Caco-2 (cell line): ENCODE measurements around the gene CMYA5. TPM values are rescaled to one million over a fixed set of nuclear protein-coding genes. Genes with fewer than 3 reads are reported as not detected.

Experiments
- BruUV-seq: library from RNA; stranded (reverse); fragments of 400-500 nt; replicated peaks from 2 replicates; lab custom pipeline; 2021; lab: Mats Ljungman, UMichigan
- CTCF ChIA-PET: fragments of 300-600 bp; sonication (Branson Sonifier 250); formaldehyde crosslinking; loops from one replicate; lab custom pipeline; 2022; ENCODE audit warnings: antibody characterized with exemption; lab: Charles Lee
- POLR2A ChIA-PET: fragments of 300-600 bp; sonication (Branson Sonifier 250); formaldehyde crosslinking; loops from one replicate; lab custom pipeline; 2022; ENCODE audit warnings: antibody characterized with exemption; lab: Charles Lee
- DNase-seq, 2 experiments: peaks; one replicate each; pipeline versions ENCODE4 v3.0.0 to v3.0.0-alpha.2; 2020 to 2022
- H3K27me3 ChIP-seq: replicated peaks from 2 replicates; pipeline ENCODE4 v1.6.0; 2011; ENCODE audit warnings: low read length; ENCODE audit not compliant: control insufficient read depth, insufficient read depth
- H3K36me3 ChIP-seq: 2 replicates; pipeline ENCODE4 v1.5.1; 2011; ENCODE audit warnings: low read length; ENCODE audit not compliant: control insufficient read depth, insufficient read depth
- H3K4me1 ChIP-seq: fragments of 250-450 bp; sonication (Bioruptor Pico); 2 replicates; pipeline ENCODE4 v1.5.1; 2020; ENCODE audit warnings: mild to moderate bottlenecking
- H3K4me3 ChIP-seq: 2 replicates; pipeline ENCODE4 v1.5.1; 2011; ENCODE audit warnings: low read depth, mild to moderate bottlenecking, control low read depth, low read length
- H3K9me3 ChIP-seq: fragments of 250-450 bp; sonication (Bioruptor Pico); 2 replicates; pipeline ENCODE4 v1.5.1; 2020; ENCODE audit warnings: mild to moderate bottlenecking, moderate library complexity
- H3K27ac Mint-ChIP-seq: one replicate; pipeline ENCODE4 v1.8.0; 2022; ENCODE audit warnings: mixed read lengths; ENCODE audit not compliant: unreplicated experiment
- H3K27me3 Mint-ChIP-seq: one replicate; pipeline ENCODE4 v1.8.0; 2022; ENCODE audit warnings: mixed read lengths; ENCODE audit not compliant: insufficient read depth, unreplicated experiment
- H3K36me3 Mint-ChIP-seq: one replicate; pipeline ENCODE4 v1.8.0; 2022; ENCODE audit warnings: mild to moderate bottlenecking, mixed read lengths; ENCODE audit not compliant: insufficient read depth, unreplicated experiment
- H3K4me1 Mint-ChIP-seq: one replicate; pipeline ENCODE4 v1.8.0; 2022; ENCODE audit warnings: low read depth, mixed read lengths; ENCODE audit not compliant: unreplicated experiment
- H3K4me3 Mint-ChIP-seq: one replicate; pipeline ENCODE4 v1.8.0; 2022; ENCODE audit warnings: mild to moderate bottlenecking, moderate library complexity, mixed read lengths; ENCODE audit not compliant: unreplicated experiment
- H3K9me3 Mint-ChIP-seq: one replicate; pipeline ENCODE4 v1.8.0; 2022; ENCODE audit warnings: mixed read lengths; ENCODE audit not compliant: unreplicated experiment
- CTCF ChIP-seq, 2 experiments: fragments of 200-600 bp in 1 of 2; IDR thresholded peaks; 1 replicate in 1 of 2; 2 replicates in 1 of 2; pipeline versions ENCODE4 v1.5.1 to v1.8.0; 2011 to 2022; ENCODE audit warnings: antibody characterized with exemption in 1 of 2, control low read depth in 1 of 2, inconsistent platforms in 1 of 2, low read depth in 1 of 2, low read length in 1 of 2, mild to moderate bottlenecking in 1 of 2, moderate library complexity in 1 of 2; ENCODE audit not compliant: insufficient read depth in 1 of 2, severe bottlenecking in 1 of 2, unreplicated experiment in 1 of 2
- intact Hi-C: fragments of 100-400 bp; cut with micrococcal nuclease; formaldehyde crosslinking; loops from one replicate; pipeline ENCODE4 v1.10.0; 2022; ENCODE audit not compliant: unreplicated experiment
- total RNA-seq: library from RNA; stranded (reverse); gene quantifications from 2 replicates; pipeline ENCODE4 v1.2.3, GENCODE V29; 2022

CMYA5 gene
- total RNA-seq, 1 experiment from 2014 or later, result 0.39 TPM

GRCh38 chr5:79832911-79833310, 143.3 kb downstream of the CMYA5 start:
- H3K4me3 Mint-ChIP-seq, result no peak overlapping the region
- ChIA-PET POLR2A (no interaction called here), CTCF (no interaction called here)
- Histone ChIP-seq H3K36me3 (no peaks in the 10 kb centered on the region), H3K27me3 (no peaks in the 10 kb centered on the region), H3K4me3 (no peak overlapping the region), H3K9me3 (no peaks in the 10 kb centered on the region), H3K4me1 (no peaks in the 10 kb centered on the region)
- no peaks in the 10 kb centered on the region for H3K9me3 Mint-ChIP-seq
- peaks cover 12% of the 10 kb centered on the region for H3K27me3 Mint-ChIP-seq
- intact Hi-C loops, result no loop called here
- DNase-seq, result no peak
- no TSS peak for BruUV-seq
- TF ChIP-seq CTCF (IDR thresholded peaks at IDR 0.05; ENCODE audit: insufficient read depth in 1 of 2, low read depth in 1 of 2, low read length in 1 of 2, severe bottlenecking in 1 of 2, unreplicated experiment in 1 of 2), result no peak
- no peaks in the 10 kb centered on the region for H3K36me3 Mint-ChIP-seq
- H3K27ac Mint-ChIP-seq, result no peak overlapping the region
- no peaks in the 10 kb centered on the region for H3K4me1 Mint-ChIP-seq

- no peak for TF ChIP-seq CTCF (IDR thresholded peaks at IDR 0.05; ENCODE audit: insufficient read depth in 1 of 2, low read depth in 1 of 2, low read length in 1 of 2, severe bottlenecking in 1 of 2, unreplicated experiment in 1 of 2)
- intact Hi-C loops, result no loop called here
- no TSS peak for BruUV-seq
- Mint-ChIP-seq H3K27ac (no peak overlapping the region), H3K36me3 (no peaks in the 10 kb centered on the region), H3K4me1 (no peaks in the 10 kb centered on the region), H3K9me3 (no peaks in the 10 kb centered on the region), H3K4me3 (no peak overlapping the region), H3K27me3 (peaks cover 10% of the 10 kb centered on the region)
- ChIA-PET POLR2A (interaction anchor here (0.6 kb wide), 1 partner anchor 228 kb away, joined by 4 read pairs; no protein-coding TSS in a partner anchor), CTCF (no interaction called here)
- H3K36me3 ChIP-seq, result no peaks in the 10 kb centered on the region
- H3K9me3 ChIP-seq, result no peaks in the 10 kb centered on the region
- no peaks in the 10 kb centered on the region for H3K4me1 ChIP-seq
- no peaks in the 10 kb centered on the region for H3K27me3 ChIP-seq
- H3K4me3 ChIP-seq, result no peak overlapping the region
- DNase-seq, result no peak
Observed at GRCh38 chr5:79834098-79834753, 144.6 kb downstream of the CMYA5 start.

GRCh38 chr5:79834754-79835714, 145.4 kb downstream of the CMYA5 start:
- H3K9me3 Mint-ChIP-seq, result no peaks in the 10 kb centered on the region
- Histone ChIP-seq H3K4me1 (no peaks in the 10 kb centered on the region), H3K4me3 (no peak overlapping the region), H3K36me3 (no peaks in the 10 kb centered on the region), H3K27me3 (no peaks in the 10 kb centered on the region), H3K9me3 (no peaks in the 10 kb centered on the region)
- ChIA-PET CTCF (no interaction called here), POLR2A (interaction anchor here (0.6 kb wide), 1 partner anchor 228 kb away, joined by 4 read pairs; no protein-coding TSS in a partner anchor)
- no peak overlapping the region for H3K4me3 Mint-ChIP-seq
- no peak overlapping the region for H3K27ac Mint-ChIP-seq
- no peak for DNase-seq
- H3K4me1 Mint-ChIP-seq, result no peaks in the 10 kb centered on the region
- H3K36me3 Mint-ChIP-seq, result no peaks in the 10 kb centered on the region
- intact Hi-C loops, result no loop called here
- no TSS peak for BruUV-seq
- H3K27me3 Mint-ChIP-seq, result peaks cover 5% of the 10 kb centered on the region
- TF ChIP-seq CTCF (IDR thresholded peaks at IDR 0.05; ENCODE audit: insufficient read depth in 1 of 2, low read depth in 1 of 2, low read length in 1 of 2, severe bottlenecking in 1 of 2, unreplicated experiment in 1 of 2), result no peak
